CD14-positive monocyte (primary cell): ENCODE measurements around the gene MOXD1. TPM values are rescaled to one million over a fixed set of nuclear protein-coding genes. Genes with fewer than 3 reads are reported as not detected.

Experiments
- DNase-seq, 3 donors: peaks; one replicate each; pipeline ENCODE4 v3.0.0-alpha.2; 2011 to 2022
- H2AFZ ChIP-seq: 2 replicates; pipeline ENCODE4 v1.6.0; 2012; ENCODE audit warnings: mild to moderate bottlenecking, low read depth, low read length, inconsistent platforms; ENCODE audit not compliant: insufficient read depth, poor library complexity, severe bottlenecking
- H3K27ac ChIP-seq, 2 donors: 1 replicate in 1 of 2; 2 replicates in 1 of 2; pipeline ENCODE4 v1.5.1; 2012 to 2013; ENCODE audit warnings: low read length in 2 of 2, control low read depth in 1 of 2, inconsistent platforms in 1 of 2, low read depth in 1 of 2, mild to moderate bottlenecking in 1 of 2
- H3K27me3 ChIP-seq, 2 donors: one replicate each; pipeline versions ENCODE4 v1.6.0 to v1.6.1; 2011 to 2013; ENCODE audit warnings: low read length in 2 of 2; ENCODE audit not compliant: control insufficient read depth in 2 of 2, insufficient read depth in 2 of 2
- H3K36me3 ChIP-seq, 2 donors: replicated peaks in 1 of 2; 1 replicate in 1 of 2; 2 replicates in 1 of 2; pipeline versions ENCODE4 v1.5.1 to v1.6.1; 2012 to 2013; ENCODE audit warnings: low read length in 2 of 2, control low read depth in 1 of 2, inconsistent platforms in 1 of 2, mild to moderate bottlenecking in 1 of 2; ENCODE audit not compliant: insufficient read depth in 2 of 2, control insufficient read depth in 1 of 2
- H3K4me1 ChIP-seq, 2 donors: 1 replicate in 1 of 2; 2 replicates in 1 of 2; pipeline versions ENCODE4 v1.5.1 to v1.6.1; 2012 to 2013; ENCODE audit warnings: low read length in 2 of 2, control low read depth in 1 of 2, inconsistent platforms in 1 of 2, mild to moderate bottlenecking in 1 of 2, moderate library complexity in 1 of 2; ENCODE audit not compliant: insufficient read depth in 2 of 2, control insufficient read depth in 1 of 2
- H3K4me2 ChIP-seq: replicated peaks from 2 replicates; pipeline ENCODE3; 2012; ENCODE audit warnings: low read length, moderate library complexity, mild to moderate bottlenecking; ENCODE audit not compliant: poor library complexity, severe bottlenecking; ENCODE audit errors: extremely low read depth
- H3K4me3 ChIP-seq, 3 experiments: fragments of 200-600 bp in 1 of 3; sonication (generic) in 1 of 3; replicated peaks in 1 of 3; 1 replicate in 2 of 3; 2 replicates in 1 of 3; pipeline ENCODE4 v1.5.1; 2011 to 2013; ENCODE audit warnings: low read length in 3 of 3, mild to moderate bottlenecking in 3 of 3, control low read depth in 2 of 3, low read depth in 2 of 3, inconsistent platforms in 1 of 3, moderate library complexity in 1 of 3
- H3K79me2 ChIP-seq: 2 replicates; pipeline ENCODE4 v1.6.0; 2012; ENCODE audit warnings: mild to moderate bottlenecking, control low read depth, inconsistent platforms, low read length, moderate library complexity; ENCODE audit not compliant: insufficient read depth
- H3K9ac ChIP-seq: 2 replicates; pipeline ENCODE4 v1.6.0; 2017; ENCODE audit warnings: low read length, mild to moderate bottlenecking; ENCODE audit not compliant: insufficient read depth, poor library complexity, severe bottlenecking
- H3K9me3 ChIP-seq, 2 donors: replicated peaks in 1 of 2; 1 replicate in 1 of 2; 2 replicates in 1 of 2; pipeline versions ENCODE4 v1.5.1 to v1.6.1; 2012 to 2013; ENCODE audit warnings: low read length in 2 of 2, control low read depth in 1 of 2; ENCODE audit not compliant: control insufficient read depth in 1 of 2, insufficient read depth in 1 of 2
- H4K20me1 ChIP-seq: 2 replicates; pipeline ENCODE4 v1.6.0; 2012; ENCODE audit warnings: mild to moderate bottlenecking, low read length, control low read depth, moderate library complexity; ENCODE audit not compliant: insufficient read depth
- H3K27ac Mint-ChIP-seq, 7 donors: one replicate each; pipeline ENCODE4 v1.8.0; 2020; ENCODE audit warnings: mild to moderate bottlenecking in 7 of 7, mixed read lengths in 7 of 7, moderate library complexity in 6 of 7, inconsistent platforms in 2 of 7
- H3K27me3 Mint-ChIP-seq, 3 donors: one replicate each; pipeline ENCODE4 v1.8.0; 2021 to 2022; ENCODE audit warnings: low read depth in 3 of 3, mild to moderate bottlenecking in 3 of 3, mixed read lengths in 3 of 3, moderate library complexity in 3 of 3, inconsistent platforms in 1 of 3
- H3K36me3 Mint-ChIP-seq, 2 donors: one replicate each; pipeline ENCODE4 v1.8.0; 2020; ENCODE audit warnings: mixed read lengths in 2 of 2, inconsistent platforms in 1 of 2, mild to moderate bottlenecking in 1 of 2
- H3K4me1 Mint-ChIP-seq: one replicate; pipeline ENCODE4 v1.8.0; 2020; ENCODE audit warnings: mild to moderate bottlenecking, mixed read lengths
- H3K4me3 Mint-ChIP-seq, 2 donors: one replicate each; pipeline ENCODE4 v1.8.0; 2020; ENCODE audit warnings: mild to moderate bottlenecking in 2 of 2, mixed read lengths in 2 of 2, moderate library complexity in 1 of 2
- H3K9me3 Mint-ChIP-seq, 7 donors: one replicate each; pipeline ENCODE4 v1.8.0; 2020 to 2022; ENCODE audit warnings: mixed read lengths in 7 of 7, mild to moderate bottlenecking in 6 of 7, moderate library complexity in 6 of 7, inconsistent platforms in 2 of 7
- CTCF ChIP-seq: fragments of 200-600 bp; IDR thresholded peaks from one replicate; pipeline ENCODE4 v1.8.0; 2022; ENCODE audit warnings: antibody characterized with exemption, mild to moderate bottlenecking
- WGBS: methylation state at CpG from one replicate; pipeline ENCODE4 v1.1.5; 2013; ENCODE audit warnings: missing lambda C conversion rate; ENCODE audit not compliant: insufficient coverage; 5-methylcytosine and 5-hydroxymethylcytosine counted together
- intact Hi-C, 2 donors: fragments of 100-400 bp; cut with micrococcal nuclease; formaldehyde crosslinking; loops; one replicate each; pipeline versions ENCODE4 v1.15.0 to v1.15.1; 2023
- polyA plus RNA-seq, 3 donors: library from polyadenylated mRNA; depleted of rRNA in 1 of 3; unstranded in 2 of 3; stranded (reverse) in 1 of 3; fragments of 300-500 nt in 2 of 3; fragments of >200 nt in 1 of 3; fragmentation: Illumina TruSeq in 2 of 3; gene quantifications; 1 replicate in 2 of 3; 2 replicates in 1 of 3; pipeline ENCODE4 v1.2.3, GENCODE V29; 2012 to 2021

The MOXD1 gene
- polyA plus RNA-seq, 3 donors = not detected

DNA sequence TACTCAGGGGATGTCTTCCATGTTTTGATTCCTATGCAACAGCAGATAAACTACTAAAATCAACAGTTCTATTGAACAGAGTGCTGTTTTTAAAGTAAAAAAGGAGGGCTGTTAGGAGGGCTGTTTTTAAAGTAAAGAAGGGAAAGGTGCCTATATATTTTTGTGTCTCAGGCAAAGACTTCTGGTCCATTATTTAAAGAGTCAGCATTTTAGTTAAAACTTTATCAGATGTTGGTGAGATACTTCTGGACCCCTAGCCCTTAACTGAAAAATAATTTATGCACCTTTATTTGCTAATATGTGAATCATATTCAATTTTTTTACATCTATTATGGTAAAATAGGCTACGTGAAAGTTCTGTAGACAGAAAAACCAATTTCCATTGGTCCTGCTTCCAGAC, 144.8 kb downstream of the MOXD1 start:
- no peak for TF ChIP-seq CTCF
- Histone ChIP-seq H3K27ac (no peak overlapping the region), H4K20me1 (no peaks in the 10 kb centered on the region), H3K36me3 (no peaks in the 10 kb centered on the region), H3K9me3 (peaks cover 0 to 7% of the 10 kb centered on the region in 2 donors), H3K4me3 (no peak overlapping the region), H3K4me1 (no peaks in the 10 kb centered on the region), H2AFZ (no peak overlapping the region), H3K9ac (no peak overlapping the region), H3K27me3 (no peaks in the 10 kb centered on the region), H3K79me2 (no peaks in the 10 kb centered on the region), H3K4me2 (no peak overlapping the region)
- no peaks in the 10 kb centered on the region for H3K36me3 Mint-ChIP-seq
- H3K9me3 Mint-ChIP-seq = peaks cover 0 to 2% (median 0%) of the 10 kb centered on the region in 7 donors
- no peak overlapping the region for H3K27ac Mint-ChIP-seq
- DNase-seq = no peak
- peaks cover 3 to 5% (median 5%) of the 10 kb centered on the region in 3 donors for H3K27me3 Mint-ChIP-seq
- intact Hi-C loops = no loop called here
- no peaks in the 10 kb centered on the region for H3K4me1 Mint-ChIP-seq
- no peak overlapping the region for H3K4me3 Mint-ChIP-seq
- WGBS = no CpG with 5 or more reads among the region's 1 CpG

DNA sequence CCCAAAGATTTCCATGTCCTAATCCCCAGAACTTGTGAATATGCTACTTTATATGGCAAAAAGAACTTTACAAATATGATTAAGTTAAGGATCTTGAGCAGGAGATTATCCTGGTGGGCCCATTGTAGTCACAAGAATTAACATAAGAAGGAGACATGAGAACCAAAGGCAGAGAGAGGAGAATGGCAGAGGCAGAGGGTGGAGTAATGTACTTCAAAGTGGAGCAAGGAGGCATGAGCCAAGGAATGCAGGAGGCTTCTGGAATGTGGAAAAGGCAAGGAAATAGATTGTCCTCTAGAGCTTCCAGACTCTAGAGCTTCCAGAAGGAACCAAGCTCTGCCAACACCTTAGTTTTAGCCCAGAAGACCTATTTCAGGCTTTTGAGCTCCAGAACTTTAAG, 147.4 kb downstream of the MOXD1 start:
- Histone ChIP-seq H3K4me3 (no peak overlapping the region), H3K36me3 (no peaks in the 10 kb centered on the region), H3K9me3 (peaks cover 0 to 7% of the 10 kb centered on the region in 2 donors), H3K79me2 (no peaks in the 10 kb centered on the region), H3K4me2 (no peak overlapping the region), H3K4me1 (no peaks in the 10 kb centered on the region), H2AFZ (no peak overlapping the region), H3K27me3 (no peaks in the 10 kb centered on the region), H4K20me1 (no peaks in the 10 kb centered on the region), H3K27ac (no peak overlapping the region), H3K9ac (no peak overlapping the region)
- intact Hi-C loops = no loop called here
- Mint-ChIP-seq H3K4me1 (no peaks in the 10 kb centered on the region), H3K27me3 (peaks cover 0 to 5% (median 3%) of the 10 kb centered on the region in 3 donors), H3K36me3 (no peaks in the 10 kb centered on the region), H3K9me3 (peaks cover 0 to 1% (median 0%) of the 10 kb centered on the region in 7 donors), H3K27ac (no peak overlapping the region), H3K4me3 (no peak overlapping the region)
- no peak for TF ChIP-seq CTCF
- no peak for DNase-seq
